ENCODE measurements around the gene SULT1B1. TPM values are rescaled to one million over a fixed set of nuclear protein-coding genes. Genes with fewer than 3 reads are reported as not detected.

Gene SULT1B1
- total RNA-seq, 1 experiment from 2014 or later = 0.86 TPM

GRCh38 chr4:69780141-69780540 is 19.7 kb upstream of the SULT1B1 start:
- ChIA-PET POLR2A (no interaction called here), CTCF (no interaction called here)
- Mint-ChIP-seq H3K4me1 (ENCODE audit: low read depth, unreplicated experiment) (peaks cover 20% of the 10 kb centered on the region), H3K36me3 (ENCODE audit: insufficient read depth, unreplicated experiment) (no peaks in the 10 kb centered on the region), H3K9me3 (ENCODE audit: unreplicated experiment) (no peaks in the 10 kb centered on the region), H3K4me3 (ENCODE audit: unreplicated experiment) (no peak overlapping the region), H3K27me3 (ENCODE audit: insufficient read depth, unreplicated experiment) (no peaks in the 10 kb centered on the region), H3K27ac (ENCODE audit: unreplicated experiment) (no peak overlapping the region)
- Histone ChIP-seq H3K27me3 (replicated peaks; ENCODE audit: control insufficient read depth, insufficient read depth, low read length) (no peaks in the 10 kb centered on the region), H3K4me3 (ENCODE audit: low read depth, low read length) (no peak overlapping the region), H3K9me3 (no peaks in the 10 kb centered on the region), H3K4me1 (peaks cover 41% of the 10 kb centered on the region), H3K36me3 (ENCODE audit: control insufficient read depth, insufficient read depth, low read length) (no peaks in the 10 kb centered on the region; the same call in 1 of the 2 replicates)
- DNase-seq = no peak
- intact Hi-C loops (cut with micrococcal nuclease; ENCODE audit: unreplicated experiment) = no loop called here
- no peak for TF ChIP-seq CTCF (IDR thresholded peaks at IDR 0.05; ENCODE audit: insufficient read depth in 1 of 2, low read depth in 1 of 2, low read length in 1 of 2, severe bottlenecking in 1 of 2, unreplicated experiment in 1 of 2)
- BruUV-seq (replicated peaks) = no TSS peak

GRCh38 chr4:69776696-69777095 is 16.3 kb upstream of the SULT1B1 start:
- no peak overlapping the region for H3K4me3 ChIP-seq (ENCODE audit: low read depth, low read length)
- H3K27ac Mint-ChIP-seq (ENCODE audit: unreplicated experiment) = no peak overlapping the region
- intact Hi-C loops (cut with micrococcal nuclease; ENCODE audit: unreplicated experiment) = loop anchor here (10.0 kb wide), 1 partner anchor 72 kb away; no protein-coding TSS in a partner anchor
- peaks cover 53% of the 10 kb centered on the region for H3K4me1 ChIP-seq
- H3K9me3 Mint-ChIP-seq (ENCODE audit: unreplicated experiment) = no peaks in the 10 kb centered on the region
- H3K36me3 Mint-ChIP-seq (ENCODE audit: insufficient read depth, unreplicated experiment) = no peaks in the 10 kb centered on the region
- H3K4me3 Mint-ChIP-seq (ENCODE audit: unreplicated experiment) = no peak overlapping the region
- H3K9me3 ChIP-seq = no peaks in the 10 kb centered on the region
- no peak for TF ChIP-seq CTCF (IDR thresholded peaks at IDR 0.05; ENCODE audit: insufficient read depth in 1 of 2, low read depth in 1 of 2, low read length in 1 of 2, severe bottlenecking in 1 of 2, unreplicated experiment in 1 of 2)
- H3K36me3 ChIP-seq (ENCODE audit: control insufficient read depth, insufficient read depth, low read length) = no peaks in the 10 kb centered on the region
- ChIA-PET CTCF (no interaction called here), POLR2A (no interaction called here)
- no peak for DNase-seq
- BruUV-seq (replicated peaks) = no TSS peak
- H3K27me3 Mint-ChIP-seq (ENCODE audit: insufficient read depth, unreplicated experiment) = no peaks in the 10 kb centered on the region
- peaks cover 12% of the 10 kb centered on the region for H3K4me1 Mint-ChIP-seq (ENCODE audit: low read depth, unreplicated experiment)
- H3K27me3 ChIP-seq (replicated peaks; ENCODE audit: control insufficient read depth, insufficient read depth, low read length) = no peaks in the 10 kb centered on the region

DNA sequence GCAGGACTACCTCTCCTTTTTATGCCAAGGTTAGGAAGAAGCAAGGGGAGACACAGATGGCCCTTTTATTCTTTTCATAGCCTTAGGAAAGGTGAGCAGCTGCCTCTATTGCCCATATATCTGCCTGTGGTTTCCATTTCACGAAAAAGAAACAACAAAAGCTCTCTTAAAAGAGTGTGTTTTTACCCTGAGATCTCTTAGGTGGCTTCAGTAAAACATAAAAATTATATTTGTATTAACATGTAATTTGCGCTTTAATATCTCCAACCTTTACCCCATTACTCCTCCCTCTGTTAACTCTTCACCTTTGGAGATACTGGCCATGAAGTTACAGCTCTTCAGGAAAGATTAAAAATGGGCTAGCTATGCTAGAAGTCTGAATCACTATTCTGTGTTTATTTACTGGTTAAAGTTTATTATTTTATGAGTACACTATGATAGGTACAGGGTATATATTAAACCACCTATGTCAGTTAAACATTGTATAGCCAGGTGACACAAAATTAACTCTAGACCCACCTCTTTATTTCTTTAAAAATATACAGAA is 15.0 kb upstream of the SULT1B1 start:
- H3K27me3 Mint-ChIP-seq (ENCODE audit: insufficient read depth, unreplicated experiment) = no peaks in the 10 kb centered on the region
- Histone ChIP-seq H3K4me1 (peaks cover 40% of the 10 kb centered on the region), H3K4me3 (ENCODE audit: low read depth, low read length) (no peak overlapping the region), H3K36me3 (ENCODE audit: control insufficient read depth, insufficient read depth, low read length) (no peaks in the 10 kb centered on the region), H3K9me3 (no peaks in the 10 kb centered on the region), H3K27me3 (replicated peaks; ENCODE audit: control insufficient read depth, insufficient read depth, low read length) (no peaks in the 10 kb centered on the region)
- no peak for DNase-seq
- POLR2A ChIA-PET = no interaction called here
- BruUV-seq (replicated peaks) = no TSS peak
- intact Hi-C loops (cut with micrococcal nuclease; ENCODE audit: unreplicated experiment) = loop anchor here (10.0 kb wide), 1 partner anchor 71 kb away; no protein-coding TSS in a partner anchor
- H3K4me3 Mint-ChIP-seq (ENCODE audit: unreplicated experiment) = no peak overlapping the region
- CTCF ChIA-PET = no interaction called here
- H3K27ac Mint-ChIP-seq (ENCODE audit: unreplicated experiment) = peak overlapping the region; percentile 8
- TF ChIP-seq CTCF (IDR thresholded peaks at IDR 0.05; ENCODE audit: insufficient read depth in 1 of 2, low read depth in 1 of 2, low read length in 1 of 2, severe bottlenecking in 1 of 2, unreplicated experiment in 1 of 2) = no peak
- H3K9me3 Mint-ChIP-seq (ENCODE audit: unreplicated experiment) = no peaks in the 10 kb centered on the region
- H3K4me1 Mint-ChIP-seq (ENCODE audit: low read depth, unreplicated experiment) = peaks cover 7% of the 10 kb centered on the region
- no peaks in the 10 kb centered on the region for H3K36me3 Mint-ChIP-seq (ENCODE audit: insufficient read depth, unreplicated experiment)
